Measurements from ENCODE around the gene NPY1R. TPM values are rescaled to one million over a fixed set of nuclear protein-coding genes. Genes with fewer than 3 reads are reported as not detected.
A peak's percentile ranks its signal among the peaks of the same experiment; 100 is the strongest.

NPY1R gene
- polyA plus RNA-seq (2012; ENCODE audit: low read depth, missing spikeins): not detected

DNA sequence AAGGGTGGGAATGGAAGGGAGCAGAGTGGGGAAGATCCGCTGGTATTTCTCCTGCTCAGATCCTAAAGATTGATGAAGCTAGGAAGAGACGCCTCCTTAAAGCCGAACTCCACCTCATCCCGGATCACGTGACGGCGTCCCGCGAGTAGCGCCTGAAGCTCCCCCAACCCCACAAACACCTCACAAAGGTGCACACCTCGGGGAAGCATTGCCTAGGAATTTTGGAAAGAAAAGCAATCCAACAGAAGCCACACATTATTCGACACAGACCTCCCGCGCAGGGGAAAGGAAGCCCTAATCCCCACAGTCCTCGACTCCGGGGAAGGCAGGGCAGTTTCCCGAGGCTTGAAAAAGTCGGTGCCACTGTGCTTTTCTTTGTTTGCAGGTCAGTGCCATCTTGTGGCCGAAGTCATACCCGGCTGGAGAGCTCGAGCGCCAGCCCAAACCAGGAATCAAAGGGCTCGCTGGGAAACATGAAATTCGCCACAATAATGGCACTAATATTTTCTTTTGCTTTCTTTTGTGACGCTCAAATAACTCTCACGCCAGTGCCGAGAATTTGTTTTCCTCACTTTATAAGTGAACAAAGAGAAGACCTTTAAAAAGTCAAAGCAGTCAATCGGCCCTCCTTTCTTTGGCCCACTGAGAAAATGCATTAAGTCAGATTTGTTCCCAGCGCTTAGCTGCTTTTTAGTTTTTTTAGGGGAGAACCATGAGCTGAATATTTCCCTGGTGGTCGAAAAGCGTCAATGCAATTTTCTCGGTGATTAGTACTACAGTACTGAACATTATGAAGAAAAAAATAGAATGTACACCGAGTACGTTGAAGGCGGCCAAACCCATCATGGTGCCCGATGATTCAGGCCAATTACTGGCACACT lies at the start of gene NPY1R:
TSS of gene NPY1R (minus strand) at position 71 of the 881 bp plus-strand sequence. CDS start 6,042 bp downstream, outside the sequence.
- peak; percentile 37 for DNase-seq (ENCODE audit: insufficient read length, low spot score)
- TF ChIP-seq TAF1 (IDR thresholded peaks at IDR 0.05; ENCODE audit: low read depth, low read length): no peak
- TF ChIP-seq POU2F2 (IDR thresholded peaks at IDR 0.05; ENCODE audit: low read depth, low read length): no peak
- no peak for TF ChIP-seq POLR2AphosphoS5 (IDR thresholded peaks at IDR 0.05; ENCODE audit: low read depth, low read length)
- TF ChIP-seq PAX5 (IDR thresholded peaks at IDR 0.05; ENCODE audit: insufficient read depth, low read length, severe bottlenecking): no peak
- TF ChIP-seq SPI1 (IDR thresholded peaks at IDR 0.05; ENCODE audit: low read depth, low read length): no peak
- no peak for TF ChIP-seq POLR2A (IDR thresholded peaks at IDR 0.05; ENCODE audit: low read depth, low read length)
- FAIRE-seq: peak; percentile 76

DNA sequence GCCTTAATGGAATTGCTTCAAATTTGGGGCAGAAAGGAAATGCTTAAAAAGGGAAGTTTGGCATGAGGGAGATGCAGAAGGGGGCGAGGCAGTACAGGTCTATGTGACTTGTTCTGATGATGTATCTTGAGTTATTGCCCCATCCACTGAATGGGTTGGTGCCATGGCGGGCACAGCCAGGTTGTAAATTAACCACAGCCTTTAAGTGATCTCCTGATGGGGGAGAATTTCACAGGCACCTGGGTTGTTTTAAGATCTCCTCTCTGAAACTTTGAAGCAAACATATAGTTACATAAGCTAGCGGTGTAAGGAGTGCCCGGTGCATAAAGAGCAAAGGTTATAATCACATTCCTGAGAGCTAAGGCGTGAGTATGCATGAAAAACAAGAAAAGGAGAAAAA lies 48.3 kb upstream of the NPY1R start:
- no peak for DNase-seq (ENCODE audit: insufficient read length, low spot score)
- FAIRE-seq: no peak
- no peak for TF ChIP-seq POU2F2 (IDR thresholded peaks at IDR 0.05; ENCODE audit: low read depth, low read length)
- TF ChIP-seq SPI1 (IDR thresholded peaks at IDR 0.05; ENCODE audit: low read depth, low read length): no peak
- no peak for TF ChIP-seq POLR2A (IDR thresholded peaks at IDR 0.05; ENCODE audit: low read depth, low read length)
- TF ChIP-seq TAF1 (IDR thresholded peaks at IDR 0.05; ENCODE audit: low read depth, low read length): no peak
- no peak for TF ChIP-seq POLR2AphosphoS5 (IDR thresholded peaks at IDR 0.05; ENCODE audit: low read depth, low read length)
- no peak for TF ChIP-seq PAX5 (IDR thresholded peaks at IDR 0.05; ENCODE audit: insufficient read depth, low read length, severe bottlenecking)

DNA sequence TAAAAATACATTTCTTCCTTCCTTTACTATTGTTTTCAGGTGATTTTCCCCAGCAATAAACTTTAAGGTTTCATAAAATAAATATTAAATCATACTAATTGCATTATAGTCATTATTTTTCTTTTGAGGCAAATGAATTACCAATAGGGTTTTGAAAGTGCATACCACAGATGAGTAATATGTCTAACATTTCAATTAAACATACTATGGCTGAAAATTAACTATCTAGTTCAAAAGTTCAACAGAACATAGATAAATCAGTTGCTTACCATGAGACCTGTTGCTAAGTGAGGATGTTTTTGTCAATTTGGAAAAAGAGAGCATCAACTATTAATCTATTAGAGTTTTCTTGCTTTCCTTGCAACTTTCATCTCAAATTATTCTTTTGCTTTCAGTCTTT lies 46.3 kb upstream of the NPY1R start:
- FAIRE-seq: no peak
- no peak for DNase-seq (ENCODE audit: insufficient read length, low spot score)
- no peak for TF ChIP-seq POLR2AphosphoS5 (IDR thresholded peaks at IDR 0.05; ENCODE audit: low read depth, low read length)
- TF ChIP-seq POLR2A (IDR thresholded peaks at IDR 0.05; ENCODE audit: low read depth, low read length): no peak
- no peak for TF ChIP-seq PAX5 (IDR thresholded peaks at IDR 0.05; ENCODE audit: insufficient read depth, low read length, severe bottlenecking)
- no peak for TF ChIP-seq POU2F2 (IDR thresholded peaks at IDR 0.05; ENCODE audit: low read depth, low read length)
- TF ChIP-seq SPI1 (IDR thresholded peaks at IDR 0.05; ENCODE audit: low read depth, low read length): no peak
- TF ChIP-seq TAF1 (IDR thresholded peaks at IDR 0.05; ENCODE audit: low read depth, low read length): no peak

DNA sequence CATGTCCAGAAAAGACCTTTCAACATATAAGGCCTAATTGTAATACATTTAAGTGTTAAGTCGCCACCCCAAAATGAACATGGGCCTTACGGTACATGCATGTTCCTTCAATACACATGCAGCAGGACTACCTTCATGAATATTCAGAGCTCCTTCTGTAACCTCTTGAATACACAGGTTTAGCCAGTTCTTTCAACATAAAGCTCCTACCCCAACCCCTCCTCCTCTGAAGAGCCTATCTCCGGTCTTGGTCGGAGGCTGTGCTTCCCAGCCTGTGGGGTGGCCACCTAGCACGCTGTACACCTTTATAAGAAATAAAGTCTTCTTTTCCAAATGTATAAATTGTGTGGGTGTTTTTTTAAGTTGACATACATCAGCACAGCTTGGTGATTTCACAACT lies 39.6 kb upstream of the NPY1R start:
- no peak for TF ChIP-seq POLR2AphosphoS5 (IDR thresholded peaks at IDR 0.05; ENCODE audit: low read depth, low read length)
- no peak for TF ChIP-seq POLR2A (IDR thresholded peaks at IDR 0.05; ENCODE audit: low read depth, low read length)
- no peak for TF ChIP-seq TAF1 (IDR thresholded peaks at IDR 0.05; ENCODE audit: low read depth, low read length)
- TF ChIP-seq POU2F2 (IDR thresholded peaks at IDR 0.05; ENCODE audit: low read depth, low read length): no peak
- TF ChIP-seq SPI1 (IDR thresholded peaks at IDR 0.05; ENCODE audit: low read depth, low read length): no peak
- TF ChIP-seq PAX5 (IDR thresholded peaks at IDR 0.05; ENCODE audit: insufficient read depth, low read length, severe bottlenecking): no peak
- no peak for DNase-seq (ENCODE audit: insufficient read length, low spot score)
- no peak for FAIRE-seq

DNA sequence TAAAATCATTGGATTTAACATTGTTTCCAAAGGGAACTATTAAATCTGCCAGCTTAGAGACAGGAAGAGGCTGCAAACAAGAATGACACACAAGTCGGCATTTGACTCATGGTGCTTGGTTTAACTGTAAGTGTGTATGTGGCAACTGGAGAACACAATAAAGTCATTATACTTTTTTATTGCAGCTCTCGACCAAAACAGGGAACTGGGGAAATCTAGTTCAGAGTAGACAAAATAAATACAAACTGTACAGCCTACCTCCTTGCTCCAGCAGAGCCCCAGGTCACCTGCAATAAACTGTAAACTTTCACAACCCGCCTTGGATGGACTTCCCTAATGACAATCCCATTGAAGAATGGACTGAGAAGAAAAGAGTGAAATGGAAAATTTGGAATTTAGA lies 35.3 kb upstream of the NPY1R start:
- no peak for DNase-seq (ENCODE audit: insufficient read length, low spot score)
- FAIRE-seq: no peak
- no peak for TF ChIP-seq POLR2AphosphoS5 (IDR thresholded peaks at IDR 0.05; ENCODE audit: low read depth, low read length)
- no peak for TF ChIP-seq POU2F2 (IDR thresholded peaks at IDR 0.05; ENCODE audit: low read depth, low read length)
- no peak for TF ChIP-seq POLR2A (IDR thresholded peaks at IDR 0.05; ENCODE audit: low read depth, low read length)
- TF ChIP-seq SPI1 (IDR thresholded peaks at IDR 0.05; ENCODE audit: low read depth, low read length): no peak
- TF ChIP-seq TAF1 (IDR thresholded peaks at IDR 0.05; ENCODE audit: low read depth, low read length): no peak
- no peak for TF ChIP-seq PAX5 (IDR thresholded peaks at IDR 0.05; ENCODE audit: insufficient read depth, low read length, severe bottlenecking)

DNA sequence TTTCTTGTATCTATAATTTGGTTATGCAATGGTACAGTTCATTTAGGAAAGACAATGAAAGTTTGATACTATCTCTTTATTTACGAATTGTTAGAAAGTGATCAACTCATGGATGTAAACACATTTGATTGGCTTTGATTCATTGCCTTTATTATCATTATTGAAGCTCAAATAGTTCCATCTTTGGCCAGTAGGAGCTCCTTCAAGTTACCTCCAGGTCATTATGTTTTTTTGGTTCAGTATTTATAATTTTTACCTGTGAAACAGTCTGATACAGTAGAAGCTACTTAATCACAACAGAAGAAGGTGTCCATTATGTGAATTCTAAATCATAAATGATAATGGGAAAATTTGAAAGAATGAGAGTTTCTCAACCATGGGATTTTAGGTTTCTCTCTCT lies 23.7 kb upstream of the NPY1R start:
- DNase-seq (ENCODE audit: insufficient read length, low spot score) (no peak), FAIRE-seq (no peak)
- TF ChIP-seq SPI1 (IDR thresholded peaks at IDR 0.05; ENCODE audit: low read depth, low read length) (no peak), POLR2A (IDR thresholded peaks at IDR 0.05; ENCODE audit: low read depth, low read length) (no peak), PAX5 (IDR thresholded peaks at IDR 0.05; ENCODE audit: insufficient read depth, low read length, severe bottlenecking) (no peak)

DNA sequence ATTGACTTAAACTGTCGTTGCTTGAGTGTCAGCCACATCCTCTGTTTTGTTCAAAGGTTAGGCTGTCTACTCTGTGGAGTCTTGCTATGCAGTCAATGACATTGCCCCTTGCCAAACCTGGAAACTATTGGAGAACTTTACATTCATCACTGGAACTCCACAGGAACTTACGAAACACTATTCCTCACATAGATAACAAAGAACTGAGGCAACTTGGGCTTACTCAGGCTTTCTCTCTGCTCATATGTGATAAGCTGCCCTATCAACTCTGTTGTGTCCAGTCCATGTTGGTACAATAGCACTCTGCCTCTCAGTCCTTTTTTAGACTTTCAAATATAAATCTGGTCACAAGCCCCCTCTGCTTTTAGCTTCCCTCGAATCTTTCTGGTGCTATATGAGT lies 20.7 kb upstream of the NPY1R start:
- no peak for DNase-seq (ENCODE audit: insufficient read length, low spot score)
- TF ChIP-seq POLR2AphosphoS5 (IDR thresholded peaks at IDR 0.05; ENCODE audit: low read depth, low read length) (no peak), POLR2A (IDR thresholded peaks at IDR 0.05; ENCODE audit: low read depth, low read length) (no peak), TAF1 (IDR thresholded peaks at IDR 0.05; ENCODE audit: low read depth, low read length) (no peak), SPI1 (IDR thresholded peaks at IDR 0.05; ENCODE audit: low read depth, low read length) (no peak), PAX5 (IDR thresholded peaks at IDR 0.05; ENCODE audit: insufficient read depth, low read length, severe bottlenecking) (no peak), POU2F2 (IDR thresholded peaks at IDR 0.05; ENCODE audit: low read depth, low read length) (no peak)
- FAIRE-seq: no peak

DNA sequence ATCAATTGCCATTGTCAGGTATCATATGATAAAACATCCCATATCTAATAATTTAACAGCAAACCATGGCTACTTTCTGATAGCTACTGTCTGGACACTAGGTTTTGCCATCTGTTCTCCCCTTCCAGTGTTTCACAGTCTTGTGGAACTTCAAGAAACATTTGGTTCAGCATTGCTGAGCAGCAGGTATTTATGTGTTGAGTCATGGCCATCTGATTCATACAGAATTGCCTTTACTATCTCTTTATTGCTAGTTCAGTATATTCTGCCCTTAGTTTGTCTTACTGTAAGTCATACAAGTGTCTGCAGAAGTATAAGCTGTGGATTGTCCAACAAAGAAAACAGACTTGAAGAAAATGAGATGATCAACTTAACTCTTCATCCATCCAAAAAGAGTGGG lies 18.3 kb upstream of the NPY1R start:
- DNase-seq (ENCODE audit: insufficient read length, low spot score) (no peak), FAIRE-seq (no peak)
- TF ChIP-seq POLR2A (IDR thresholded peaks at IDR 0.05; ENCODE audit: low read depth, low read length) (no peak), TAF1 (IDR thresholded peaks at IDR 0.05; ENCODE audit: low read depth, low read length) (no peak)

DNA sequence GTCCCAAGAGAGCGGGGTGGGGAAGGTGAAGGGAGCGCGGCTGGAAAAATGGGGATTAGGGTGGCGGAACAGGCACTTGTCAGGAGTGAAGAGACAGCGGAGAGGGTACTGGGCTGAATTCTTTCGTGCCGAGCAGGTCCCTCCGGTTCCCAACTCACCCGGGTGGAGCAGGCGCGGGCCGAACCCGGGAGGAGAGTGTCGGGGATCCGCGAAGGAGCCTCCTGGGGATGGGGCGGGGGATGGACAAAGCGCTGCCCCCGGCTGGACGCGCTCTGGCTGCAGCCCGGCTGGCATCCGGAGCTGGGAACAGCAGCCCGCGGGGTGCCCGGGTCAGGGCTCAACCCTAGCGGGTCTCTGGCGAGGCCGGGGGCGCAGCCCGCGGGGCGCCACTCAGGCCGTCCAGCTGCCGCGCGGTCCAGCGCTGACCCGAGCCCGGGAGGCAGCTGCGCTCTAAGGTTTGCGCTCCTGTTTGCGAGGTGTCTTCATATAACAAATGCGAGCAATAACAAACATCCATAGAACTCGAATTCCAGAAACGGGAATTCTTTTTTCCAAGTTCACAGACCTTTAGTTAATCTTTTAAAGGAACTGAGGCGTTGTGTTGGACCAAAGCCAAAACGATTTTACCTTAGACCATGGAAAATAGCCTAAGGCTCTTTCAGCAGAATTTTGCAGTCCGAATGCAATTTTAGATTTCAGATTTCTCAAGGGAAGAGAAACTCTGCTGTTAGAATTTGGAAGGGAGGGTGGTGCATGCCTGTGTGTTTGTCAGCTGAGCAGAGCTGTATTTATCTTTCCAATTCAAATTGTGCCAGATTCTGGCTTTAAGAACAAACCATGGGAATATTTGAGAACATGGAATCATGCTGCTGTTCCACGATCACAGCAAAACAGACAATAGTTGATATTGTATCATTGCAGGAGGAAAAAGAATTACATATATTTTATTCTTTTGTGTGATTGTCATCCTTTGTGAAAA lies 12.0 kb upstream of the NPY1R start:
- FAIRE-seq: no peak
- no peak for TF ChIP-seq TAF1 (IDR thresholded peaks at IDR 0.05; ENCODE audit: low read depth, low read length)
- TF ChIP-seq PAX5 (IDR thresholded peaks at IDR 0.05; ENCODE audit: insufficient read depth, low read length, severe bottlenecking): no peak
- no peak for TF ChIP-seq POLR2A (IDR thresholded peaks at IDR 0.05; ENCODE audit: low read depth, low read length)
- no peak for TF ChIP-seq POU2F2 (IDR thresholded peaks at IDR 0.05; ENCODE audit: low read depth, low read length)
- peak; percentile 6 for DNase-seq (ENCODE audit: insufficient read length, low spot score)
